ENCODE data around the gene KRTAP5-7.
A peak's percentile ranks its signal among the peaks of the same experiment; 100 is the strongest.

KRTAP5-7 gene

DNA sequence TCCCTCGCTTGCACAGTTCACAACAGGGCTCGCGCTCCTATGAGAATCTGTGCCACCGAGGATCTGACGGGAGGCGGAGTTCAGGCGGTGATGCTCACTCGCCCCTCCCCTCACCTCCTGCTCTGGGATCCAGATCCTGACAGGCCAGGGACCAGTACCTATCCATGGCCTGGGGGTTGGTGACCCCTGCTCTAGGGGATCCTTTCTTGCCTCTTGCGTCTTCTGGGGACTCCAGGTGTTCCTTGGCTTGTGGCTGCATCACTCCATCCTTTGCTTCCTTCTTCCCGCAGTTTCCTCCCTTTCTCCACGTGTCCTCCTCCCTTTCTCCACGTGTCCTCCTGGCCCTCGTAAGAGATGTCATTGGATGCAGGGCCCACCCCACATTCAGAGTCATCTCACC is 30.6 kb upstream of the KRTAP5-7 start:
- DNase-seq (ENCODE audit: low spot score), result no peak

DNA sequence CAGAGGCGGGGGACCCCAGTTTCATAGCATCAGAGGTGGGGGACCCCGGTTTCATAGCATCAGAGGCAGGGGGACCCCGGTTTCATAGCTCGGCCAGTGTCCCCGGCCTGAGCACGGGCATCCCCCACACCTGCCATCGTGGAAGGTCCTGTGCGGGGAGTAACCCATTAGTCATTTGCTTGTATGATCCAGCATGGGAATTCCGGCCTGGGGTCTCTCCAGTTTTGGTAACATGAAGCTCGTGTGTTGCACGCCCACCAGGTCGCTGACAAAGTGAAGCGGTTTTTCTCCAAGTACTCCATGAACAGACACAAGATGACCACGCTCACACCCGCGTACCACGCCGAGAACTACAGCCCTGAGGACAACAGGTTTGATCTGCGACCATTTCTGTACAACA is 29.0 kb upstream of the KRTAP5-7 start:
- no peak for DNase-seq (ENCODE audit: low spot score)

DNA sequence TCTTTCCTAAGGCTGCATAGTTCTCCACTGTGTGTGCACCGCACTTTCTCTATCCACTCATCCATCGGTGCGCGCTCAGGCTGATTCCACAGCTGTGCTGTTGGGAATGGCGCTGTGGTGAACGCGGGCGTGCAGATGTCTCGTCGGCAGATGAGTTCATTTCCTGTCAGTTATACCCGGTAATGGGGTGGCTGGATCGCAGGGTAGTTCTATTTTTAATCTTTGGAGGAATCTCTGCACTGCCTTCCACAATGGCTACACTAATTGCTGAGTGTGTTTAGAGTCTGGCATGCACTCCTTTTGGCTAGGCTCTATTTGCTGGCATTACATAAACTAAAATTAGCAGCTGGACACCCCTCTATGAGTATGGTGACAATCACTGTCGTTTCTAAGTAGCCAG is 27.9 kb upstream of the KRTAP5-7 start:
- no peak for DNase-seq (ENCODE audit: low spot score)

GRCh38 chr11:71499546-71499945 is 27.5 kb upstream of the KRTAP5-7 start:
- no peak for DNase-seq (ENCODE audit: low spot score)

DNA sequence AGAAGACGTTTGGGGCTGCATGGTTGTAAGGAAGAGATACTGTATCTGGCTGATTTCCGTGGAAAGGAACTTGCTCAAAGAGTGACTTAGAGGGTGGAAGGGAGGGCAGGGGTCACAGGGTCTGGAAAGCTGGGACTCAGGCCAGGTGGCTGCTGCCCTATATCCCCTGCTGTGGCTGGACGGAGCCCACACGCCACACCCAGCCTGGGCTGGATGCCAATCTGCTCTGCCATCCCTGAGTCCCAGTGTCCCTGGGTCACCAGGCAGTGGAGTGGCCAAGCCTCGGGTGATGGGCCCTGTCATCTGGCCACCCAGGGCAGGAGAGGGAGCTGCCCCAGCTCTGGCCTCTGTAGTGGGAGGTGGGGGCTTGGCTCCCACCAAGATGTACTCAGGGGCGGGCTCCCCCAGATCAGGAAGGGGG is 26.5 kb upstream of the KRTAP5-7 start:
- DNase-seq (ENCODE audit: low spot score), result peak; percentile 8

DNA sequence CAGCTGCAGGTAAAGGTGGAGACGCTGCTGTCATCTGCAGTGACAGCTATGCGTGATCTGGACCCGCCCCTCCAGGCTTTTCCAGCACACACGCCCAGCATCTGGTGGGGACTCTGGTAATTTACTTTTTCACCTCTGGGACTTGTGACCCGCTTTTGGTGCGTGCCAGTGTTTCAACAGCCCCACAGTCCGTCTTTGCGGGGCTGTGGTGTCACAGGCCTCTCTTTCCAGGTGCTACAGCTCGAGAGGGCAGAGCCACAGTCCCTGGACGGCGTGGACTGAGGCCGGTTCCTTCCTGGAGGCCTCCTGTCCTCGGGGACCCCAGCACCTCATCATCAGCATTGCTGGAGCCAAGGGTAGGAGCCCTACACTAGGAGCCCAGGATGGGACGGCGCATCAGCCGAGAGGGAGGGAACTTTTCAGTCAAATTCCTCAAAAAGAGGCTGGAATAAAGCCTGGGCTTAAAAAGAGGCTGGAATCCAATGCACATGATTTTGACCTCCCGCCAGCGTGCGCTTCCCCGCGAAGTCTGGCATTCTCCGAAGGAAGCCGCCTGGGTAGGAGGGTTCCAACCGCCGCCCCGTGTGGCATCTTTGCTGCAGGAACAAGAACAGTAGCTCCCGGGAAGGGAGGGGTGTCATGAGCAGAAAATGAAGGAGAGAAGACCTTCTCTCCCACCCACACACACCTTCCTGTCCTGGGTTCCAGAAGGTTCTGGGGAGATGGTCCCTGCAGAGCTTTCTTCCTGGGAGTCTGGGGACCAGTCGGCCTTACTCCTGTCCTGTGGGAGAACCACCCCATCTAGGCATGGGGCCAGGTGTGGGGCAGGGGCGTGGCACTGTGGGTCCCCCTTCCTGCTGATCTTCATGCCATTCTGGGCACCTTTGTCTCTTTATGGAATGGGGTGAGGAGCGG is 25.7 kb upstream of the KRTAP5-7 start:
- no peak for DNase-seq (ENCODE audit: low spot score)

GRCh38 chr11:71502026-71502425 is 25.0 kb upstream of the KRTAP5-7 start:
- no peak for DNase-seq (ENCODE audit: low spot score)

- DNase-seq (ENCODE audit: low spot score), result no peak
These were observed 24.1 kb upstream of the KRTAP5-7 start for GRCh38 chr11:71502871-71503435.

DNA sequence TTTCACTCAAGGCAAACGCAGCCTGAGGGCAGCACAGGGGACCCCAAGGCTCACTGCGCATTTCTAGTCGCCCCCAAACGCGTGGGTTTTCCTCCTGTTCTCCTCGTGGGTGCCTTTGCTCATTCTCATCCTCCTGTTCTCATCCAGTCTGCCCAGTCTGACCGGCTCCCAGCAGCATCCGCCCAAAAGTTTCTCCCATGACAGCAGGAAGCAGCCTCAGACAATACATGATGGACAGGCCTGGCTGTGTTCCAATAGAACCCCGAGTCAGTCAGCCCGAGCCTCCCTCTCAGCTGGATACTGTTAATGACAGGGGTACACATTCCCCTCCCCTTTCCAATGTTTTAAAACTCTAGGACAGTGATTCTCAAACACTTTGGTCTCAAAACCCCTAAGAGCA is 22.5 kb upstream of the KRTAP5-7 start:
- no peak for DNase-seq (ENCODE audit: low spot score)

GRCh38 chr11:71505001-71505400 is 22.1 kb upstream of the KRTAP5-7 start:
- DNase-seq (ENCODE audit: low spot score), result no peak

- DNase-seq (ENCODE audit: low spot score), result no peak
These were observed 21.3 kb upstream of the KRTAP5-7 start for GRCh38 chr11:71505781-71506180.

- DNase-seq (ENCODE audit: low spot score), result no peak
These were observed 20.0 kb upstream of the KRTAP5-7 start for GRCh38 chr11:71507102-71507501.

GRCh38 chr11:71518506-71519471 is 8.3 kb upstream of the KRTAP5-7 start:
- no peak for DNase-seq (ENCODE audit: low spot score)

- no peak for DNase-seq (ENCODE audit: low spot score)
These were observed 7.5 kb upstream of the KRTAP5-7 start for GRCh38 chr11:71519546-71519945.

DNA sequence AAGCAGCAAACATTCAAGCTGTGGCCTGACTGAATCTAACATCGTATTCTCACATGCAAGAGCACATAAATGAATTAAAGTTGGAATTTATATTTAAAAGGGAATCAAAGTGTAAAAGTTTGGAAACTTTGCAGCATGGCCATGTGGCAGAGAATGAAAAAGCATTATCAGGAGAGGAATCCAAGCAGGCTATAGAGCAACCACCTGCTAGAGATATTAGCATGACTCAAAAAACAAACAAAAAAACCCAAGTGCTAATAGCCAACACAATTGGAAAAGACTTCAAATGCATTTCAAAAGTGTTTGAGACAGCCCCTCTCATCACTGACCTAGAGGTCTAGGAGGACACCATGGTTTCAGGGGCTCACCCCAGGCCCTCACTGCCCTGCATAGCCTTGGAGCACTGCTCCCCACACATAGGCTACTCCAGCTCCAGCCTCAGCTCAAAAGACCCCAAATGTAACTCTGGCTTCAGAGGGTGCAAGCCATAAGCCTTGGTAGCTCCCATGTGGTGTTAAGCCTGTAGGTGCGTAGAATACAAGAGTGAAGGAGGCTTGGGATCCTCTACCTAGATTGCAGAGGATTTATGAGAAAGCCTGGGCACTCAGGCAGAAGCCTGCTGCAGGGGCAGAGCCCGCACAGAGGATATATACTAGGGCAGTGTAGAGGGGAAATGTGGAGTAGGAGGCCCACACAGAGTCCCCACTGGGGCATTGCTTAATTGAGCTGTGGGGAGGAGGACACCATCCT is 1.7 kb upstream of the KRTAP5-7 start:
- no peak for DNase-seq (ENCODE audit: low spot score)

DNA sequence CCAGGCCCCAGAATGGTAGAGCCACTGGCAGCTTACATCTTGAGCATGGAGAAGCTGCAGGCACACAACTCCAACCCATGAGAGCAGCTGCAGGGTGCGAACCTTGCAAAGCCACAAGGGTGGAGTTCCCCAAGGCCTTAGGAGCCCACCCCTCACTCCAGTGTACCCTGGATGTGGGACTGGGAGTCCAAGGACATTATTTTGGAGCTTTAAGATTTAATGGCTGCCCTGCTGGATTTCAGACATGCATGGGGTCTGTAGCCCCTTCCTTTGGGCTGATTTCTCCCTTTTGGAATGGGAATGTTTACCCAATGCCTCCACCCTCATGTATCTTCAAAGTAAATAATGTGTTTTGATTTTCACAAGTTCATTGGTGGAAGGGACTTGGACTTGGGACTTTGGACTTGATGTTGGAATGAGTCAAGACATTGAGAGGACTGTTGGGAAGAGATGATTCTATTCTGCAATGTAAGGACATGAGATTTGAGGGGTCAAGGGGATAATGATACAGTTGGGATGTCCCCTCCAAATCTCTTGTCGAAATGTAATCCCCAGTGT is 1.1 kb upstream of the KRTAP5-7 start:
- DNase-seq (ENCODE audit: low spot score), result no peak

DNA sequence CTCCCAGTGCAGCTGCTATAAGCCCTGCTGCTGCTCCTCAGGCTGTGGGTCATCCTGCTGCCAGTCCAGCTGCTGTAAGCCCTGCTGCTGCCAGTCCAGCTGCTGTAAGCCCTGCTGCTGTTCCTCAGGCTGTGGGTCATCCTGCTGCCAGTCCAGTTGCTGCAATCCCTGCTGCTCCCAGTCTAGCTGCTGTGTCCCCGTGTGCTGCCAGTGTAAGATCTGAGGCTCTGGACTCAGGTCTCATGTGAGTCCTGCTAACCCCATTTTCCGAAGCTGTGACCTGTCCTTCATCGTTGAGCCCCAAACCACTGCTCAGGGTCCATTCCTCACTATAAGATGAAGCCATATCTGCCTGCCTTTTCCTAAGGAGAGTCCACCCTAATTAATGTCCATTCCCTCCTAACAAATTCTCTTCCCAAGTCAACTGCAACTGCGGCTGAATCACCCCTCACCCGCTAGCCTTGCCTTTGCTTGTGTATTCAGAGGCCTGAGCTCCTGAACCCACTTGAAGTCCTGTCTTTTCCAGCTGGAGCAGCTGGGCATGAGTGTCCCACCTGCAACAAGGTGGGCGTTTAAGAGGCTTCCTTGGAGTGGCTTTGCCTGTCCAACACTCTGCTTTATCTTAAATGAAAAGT is 626 bp downstream of the KRTAP5-7 start:
- DNase-seq (ENCODE audit: low spot score), result no peak

GRCh38 chr11:71530602-71531001 is 3.5 kb downstream of the KRTAP5-7 start:
- DNase-seq (ENCODE audit: low spot score), result no peak

DNA sequence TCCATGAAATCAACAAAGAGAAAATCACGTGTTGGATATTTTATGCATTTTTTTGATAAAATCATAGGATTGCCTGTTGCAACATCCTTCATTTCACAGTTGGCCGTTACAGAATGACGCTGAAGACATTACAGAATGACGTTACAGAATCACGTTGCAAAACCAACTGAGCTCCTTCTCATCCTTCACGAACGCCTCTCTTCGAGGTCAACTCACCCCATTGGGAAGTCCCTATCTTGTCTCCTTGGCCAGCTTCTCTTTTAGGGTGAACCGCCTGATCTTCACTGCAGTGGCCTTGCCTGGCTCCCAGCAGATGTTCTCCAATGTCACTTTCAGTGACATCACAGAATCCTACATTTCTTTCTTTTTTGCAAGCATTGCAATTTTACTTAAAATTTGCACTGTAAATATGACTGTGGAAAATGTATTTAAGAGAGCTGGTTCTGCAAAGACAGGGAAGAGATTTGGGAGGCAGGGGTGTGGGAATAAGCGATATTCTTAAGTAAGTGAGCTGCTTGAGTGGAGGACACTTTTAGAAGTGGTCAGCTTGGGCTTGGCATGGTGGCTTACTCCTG is 5.1 kb downstream of the KRTAP5-7 start:
- DNase-seq (ENCODE audit: low spot score), result no peak

Measured in pons (tissue), 1 donor.